ENCODE measurements around the gene FNDC3B. TPM values are rescaled to one million over a fixed set of nuclear protein-coding genes. Genes with fewer than 3 reads are reported as not detected.

FNDC3B gene
- total RNA-seq, 1 donor from 2014 or later, result 160 TPM

DNA sequence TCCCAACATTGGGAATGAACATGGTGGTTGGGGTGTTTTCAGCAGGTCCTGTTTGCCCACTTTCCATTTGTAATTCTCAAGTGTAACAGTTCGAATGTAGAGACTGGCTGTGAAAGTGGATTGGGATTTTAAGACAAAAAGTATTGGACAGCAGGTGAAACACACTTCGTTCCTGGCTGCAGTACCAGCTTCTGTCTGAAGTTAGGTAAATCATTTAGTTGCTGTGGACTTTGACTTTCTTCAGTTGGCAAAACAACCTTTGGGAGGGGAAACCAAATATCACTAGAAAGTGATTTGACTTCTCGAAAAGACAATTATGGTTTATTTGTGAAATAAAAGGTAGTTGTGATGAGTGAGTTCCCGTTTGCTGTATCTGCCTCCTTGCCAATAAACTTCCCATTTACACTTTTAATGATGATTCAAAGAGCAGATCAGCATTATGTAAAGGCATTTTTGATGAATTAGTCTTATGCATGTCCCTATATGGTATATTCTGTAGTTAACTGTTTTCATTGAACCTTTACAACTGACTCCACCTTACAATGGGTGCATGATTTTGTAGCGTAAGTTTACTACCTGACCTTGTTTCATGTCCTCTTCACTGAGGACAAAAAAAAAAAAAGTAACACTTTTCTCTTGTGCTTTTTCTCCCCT lies 34.0 kb downstream of the FNDC3B start:
- DNase-seq (no peak), ATAC-seq (no peak)
- Histone ChIP-seq H3K9me3 (no peaks in the 10 kb centered on the region), H3K27me3 (no peaks in the 10 kb centered on the region), H3K4me3 (no peak overlapping the region), H3K27ac (no peak overlapping the region), H3K4me1 (peaks cover 54% of the 10 kb centered on the region), H3K36me3 (no peaks in the 10 kb centered on the region)
- intact Hi-C loops (cut with DNase I), result no loop called here
- TF ChIP-seq, protein P1, sequence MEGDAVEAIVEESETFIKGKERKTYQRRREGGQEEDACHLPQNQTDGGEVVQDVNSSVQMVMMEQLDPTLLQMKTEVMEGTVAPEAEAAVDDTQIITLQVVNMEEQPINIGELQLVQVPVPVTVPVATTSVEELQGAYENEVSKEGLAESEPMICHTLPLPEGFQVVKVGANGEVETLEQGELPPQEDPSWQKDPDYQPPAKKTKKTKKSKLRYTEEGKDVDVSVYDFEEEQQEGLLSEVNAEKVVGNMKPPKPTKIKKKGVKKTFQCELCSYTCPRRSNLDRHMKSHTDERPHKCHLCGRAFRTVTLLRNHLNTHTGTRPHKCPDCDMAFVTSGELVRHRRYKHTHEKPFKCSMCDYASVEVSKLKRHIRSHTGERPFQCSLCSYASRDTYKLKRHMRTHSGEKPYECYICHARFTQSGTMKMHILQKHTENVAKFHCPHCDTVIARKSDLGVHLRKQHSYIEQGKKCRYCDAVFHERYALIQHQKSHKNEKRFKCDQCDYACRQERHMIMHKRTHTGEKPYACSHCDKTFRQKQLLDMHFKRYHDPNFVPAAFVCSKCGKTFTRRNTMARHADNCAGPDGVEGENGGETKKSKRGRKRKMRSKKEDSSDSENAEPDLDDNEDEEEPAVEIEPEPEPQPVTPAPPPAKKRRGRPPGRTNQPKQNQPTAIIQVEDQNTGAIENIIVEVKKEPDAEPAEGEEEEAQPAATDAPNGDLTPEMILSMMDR (IDR thresholded peaks at IDR 0.05), result no peak

DNA sequence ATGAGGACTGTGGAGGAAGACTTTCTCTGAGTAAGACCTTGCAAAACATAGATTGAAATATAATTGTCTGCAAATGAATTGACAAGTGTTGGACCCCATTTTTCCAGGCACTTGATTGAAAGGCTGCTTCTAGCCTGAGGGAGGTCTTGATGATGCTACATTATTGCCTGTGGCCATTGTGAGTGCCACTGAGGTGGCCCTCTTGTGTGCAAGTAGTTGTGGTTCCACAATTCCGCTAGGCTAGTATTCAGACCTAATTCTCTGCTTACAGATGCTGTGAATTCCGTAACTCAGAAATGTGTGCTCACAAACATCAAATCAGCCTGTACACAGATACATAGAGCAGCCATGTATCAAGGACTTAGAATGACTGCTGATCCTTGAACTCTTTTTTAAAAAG lies 34.7 kb downstream of the FNDC3B start:
- H3K36me3 ChIP-seq, result no peaks in the 10 kb centered on the region
- no peaks in the 10 kb centered on the region for H3K27me3 ChIP-seq
- TF ChIP-seq, protein P1 (IDR thresholded peaks at IDR 0.05), result no peak
- intact Hi-C loops (cut with DNase I), result no loop called here
- H3K4me3 ChIP-seq, result no peak overlapping the region
- ATAC-seq (no peak), DNase-seq (no peak)
- H3K27ac ChIP-seq, result no peak overlapping the region
- no peaks in the 10 kb centered on the region for H3K9me3 ChIP-seq
- peaks cover 50% of the 10 kb centered on the region for H3K4me1 ChIP-seq

DNA sequence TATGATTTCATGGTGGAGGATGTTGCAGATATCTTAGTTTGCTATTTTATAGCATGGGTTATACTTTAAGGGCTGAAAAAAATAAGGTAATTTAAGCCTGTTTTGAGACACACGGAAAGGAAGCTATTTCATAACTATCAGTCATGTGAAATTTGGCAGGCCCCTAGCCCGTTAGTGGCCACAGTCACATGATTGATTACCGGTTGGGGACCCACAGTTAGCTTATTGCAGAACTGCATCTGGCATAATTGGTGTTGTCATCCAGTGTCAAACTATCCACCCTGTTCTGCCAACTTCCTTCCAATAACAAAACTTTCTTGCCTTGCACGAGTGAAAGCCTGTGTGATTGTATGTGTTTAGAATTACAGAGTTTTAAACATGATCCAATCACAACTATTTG lies 35.2 kb downstream of the FNDC3B start:
- ATAC-seq (peak; percentile 76), DNase-seq (no peak)
- H3K4me3 ChIP-seq, result no peak overlapping the region
- peaks cover 44% of the 10 kb centered on the region for H3K4me1 ChIP-seq
- H3K36me3 ChIP-seq, result no peaks in the 10 kb centered on the region
- intact Hi-C loops (cut with DNase I), result no loop called here
- TF ChIP-seq, protein P1 (IDR thresholded peaks at IDR 0.05), result no peak
- H3K9me3 ChIP-seq, result no peaks in the 10 kb centered on the region
- H3K27ac ChIP-seq, result no peak overlapping the region
- H3K27me3 ChIP-seq, result no peaks in the 10 kb centered on the region

DNA sequence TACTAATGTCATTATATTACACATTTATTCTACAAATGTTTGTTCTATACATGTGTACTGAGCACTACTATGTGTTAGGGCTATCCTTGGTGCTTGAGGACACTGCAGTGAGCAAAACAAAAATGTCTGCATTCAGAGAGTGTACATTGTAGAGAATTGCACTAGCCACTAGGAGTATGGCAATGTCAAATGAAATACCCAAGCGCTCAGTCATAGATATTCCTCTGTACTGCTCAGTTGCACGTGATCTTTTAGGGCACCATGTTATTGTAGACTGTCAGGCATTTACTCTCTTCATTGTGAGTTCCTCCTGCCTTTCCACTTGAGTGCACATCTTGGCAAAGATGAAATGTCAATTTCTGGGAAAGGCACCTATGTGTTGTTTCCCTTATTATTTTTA lies 36.8 kb downstream of the FNDC3B start:
- TF ChIP-seq, protein P1 (IDR thresholded peaks at IDR 0.05), result no peak
- intact Hi-C loops (cut with DNase I), result no loop called here
- H3K4me1 ChIP-seq, result peaks cover 29% of the 10 kb centered on the region

DNA sequence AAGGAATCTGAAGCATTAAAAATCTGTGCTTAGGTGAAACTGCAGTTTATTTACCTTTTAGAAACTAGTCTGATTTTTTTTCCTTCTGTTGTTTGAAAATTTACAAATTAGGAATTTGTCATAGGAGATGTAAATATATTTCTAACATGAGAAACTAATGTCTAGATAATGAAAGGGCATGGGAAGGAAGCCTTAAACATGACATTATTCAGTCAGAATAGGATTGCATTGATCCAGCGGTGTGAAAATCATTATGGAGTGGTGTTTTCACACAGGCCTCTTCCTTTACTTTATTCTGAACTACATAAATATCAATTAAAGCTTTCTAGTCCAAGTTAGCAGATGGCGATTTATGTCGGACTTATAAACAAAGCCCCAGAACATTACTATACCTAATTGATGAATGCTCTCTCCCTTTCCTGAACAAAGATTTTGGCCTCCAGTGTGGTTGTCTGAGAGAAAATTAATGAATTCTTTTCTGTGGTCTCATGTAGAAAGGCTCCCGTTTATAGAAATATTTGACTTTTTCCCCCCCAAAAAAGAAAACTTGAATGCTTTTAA lies 37.9 kb downstream of the FNDC3B start:
- Histone ChIP-seq H3K27ac (no peak overlapping the region), H3K4me3 (no peak overlapping the region), H3K9me3 (no peaks in the 10 kb centered on the region), H3K27me3 (no peaks in the 10 kb centered on the region), H3K36me3 (peaks cover 1% of the 10 kb centered on the region), H3K4me1 (peaks cover 27% of the 10 kb centered on the region)
- TF ChIP-seq, protein P1 (IDR thresholded peaks at IDR 0.05), result no peak
- intact Hi-C loops (cut with DNase I), result no loop called here
- DNase-seq (no peak), ATAC-seq (no peak)

More for the DNA sequence above, 36.8 kb downstream of the FNDC3B start:
- no peak for DNase-seq
- Histone ChIP-seq H3K27ac (no peak overlapping the region), H3K36me3 (no peaks in the 10 kb centered on the region), H3K27me3 (no peaks in the 10 kb centered on the region), H3K4me3 (no peak overlapping the region), H3K9me3 (no peaks in the 10 kb centered on the region)
- no peak for ATAC-seq

All from upper lobe of right lung (tissue), 1 donor.